HUES48 (cell line): ENCODE data around the gene SIMC1.

ENCODE experiments used
- H3K27ac ChIP-seq: one replicate; pipeline ENCODE4 v1.7.0; 2013; ENCODE audit warnings: low read depth, low read length, inconsistent platforms
- H3K27me3 ChIP-seq: 2 replicates; pipeline ENCODE4 v1.6.1; 2013; ENCODE audit warnings: mild to moderate bottlenecking, low read length; ENCODE audit not compliant: control insufficient read depth, insufficient read depth
- H3K36me3 ChIP-seq: 2 replicates; pipeline ENCODE4 v1.6.1; 2013; ENCODE audit warnings: low read length; ENCODE audit not compliant: control insufficient read depth, insufficient read depth
- H3K4me1 ChIP-seq: 2 replicates; pipeline ENCODE4 v1.6.1; 2013; ENCODE audit warnings: mild to moderate bottlenecking, low read length; ENCODE audit not compliant: control insufficient read depth, insufficient read depth
- H3K4me3 ChIP-seq: 2 replicates; pipeline ENCODE4 v1.5.1; 2013; ENCODE audit warnings: mild to moderate bottlenecking, low read depth, low read length
- H3K9ac ChIP-seq: 2 replicates; pipeline ENCODE4 v1.6.1; 2013; ENCODE audit warnings: mild to moderate bottlenecking, low read depth, low read length, moderate library complexity
- H3K9me3 ChIP-seq: 2 replicates; pipeline ENCODE4 v1.6.1; 2013; ENCODE audit warnings: low read length; ENCODE audit not compliant: control insufficient read depth, insufficient read depth

Gene SIMC1

GRCh38 chr5:176369934-176370711 lies 131.9 kb downstream of the SIMC1 start:
- no peak overlapping the region for H3K27ac ChIP-seq
- H3K9me3 ChIP-seq = no peaks in the 10 kb centered on the region
- no peak overlapping the region for H3K9ac ChIP-seq
- H3K36me3 ChIP-seq = peaks cover 15% of the 10 kb centered on the region; the same call in 1 of the 2 replicates
- H3K4me1 ChIP-seq = no peaks in the 10 kb centered on the region
- peaks cover 17% of the 10 kb centered on the region for H3K27me3 ChIP-seq
- H3K4me3 ChIP-seq = no peak overlapping the region

- H3K27ac ChIP-seq = no peak overlapping the region
- H3K27me3 ChIP-seq = peaks cover under 1% of the 10 kb centered on the region; the same call in 1 of the 2 replicates
- no peaks in the 10 kb centered on the region for H3K9me3 ChIP-seq
- H3K9ac ChIP-seq = no peak overlapping the region
- peaks cover 15% of the 10 kb centered on the region; the same call in 1 of the 2 replicates for H3K36me3 ChIP-seq
- H3K4me1 ChIP-seq = no peaks in the 10 kb centered on the region
- H3K4me3 ChIP-seq = no peak overlapping the region
These were observed 133.7 kb downstream of the SIMC1 start for GRCh38 chr5:176371621-176372539.

- Histone ChIP-seq H3K36me3 (peaks cover 15% of the 10 kb centered on the region; the same call in 1 of the 2 replicates), H3K27ac (no peak overlapping the region), H3K4me3 (no peak overlapping the region), H3K9ac (no peak overlapping the region), H3K27me3 (no peaks in the 10 kb centered on the region), H3K9me3 (no peaks in the 10 kb centered on the region), H3K4me1 (no peaks in the 10 kb centered on the region)
These were observed 135.0 kb downstream of the SIMC1 start for GRCh38 chr5:176373100-176373818.

GRCh38 chr5:176379881-176380280 lies 141.7 kb downstream of the SIMC1 start:
- Histone ChIP-seq H3K4me1 (no peaks in the 10 kb centered on the region), H3K36me3 (peaks cover 40% of the 10 kb centered on the region), H3K9ac (no peak overlapping the region), H3K27ac (no peak overlapping the region), H3K9me3 (no peaks in the 10 kb centered on the region), H3K4me3 (no peak overlapping the region), H3K27me3 (no peaks in the 10 kb centered on the region)

GRCh38 chr5:176381423-176381822 lies 143.2 kb downstream of the SIMC1 start:
- H3K27me3 ChIP-seq = no peaks in the 10 kb centered on the region
- H3K9ac ChIP-seq = no peak overlapping the region
- no peaks in the 10 kb centered on the region for H3K4me1 ChIP-seq
- no peak overlapping the region for H3K4me3 ChIP-seq
- no peak overlapping the region for H3K27ac ChIP-seq
- peaks cover 55% of the 10 kb centered on the region for H3K36me3 ChIP-seq
- H3K9me3 ChIP-seq = no peaks in the 10 kb centered on the region

GRCh38 chr5:176381979-176382378 lies 143.8 kb downstream of the SIMC1 start:
- Histone ChIP-seq H3K4me3 (no peak overlapping the region), H3K27me3 (no peaks in the 10 kb centered on the region), H3K36me3 (peaks cover 61% of the 10 kb centered on the region), H3K4me1 (peaks cover under 1% of the 10 kb centered on the region; the same call in 1 of the 2 replicates), H3K9ac (no peak overlapping the region), H3K27ac (no peak overlapping the region), H3K9me3 (no peaks in the 10 kb centered on the region)

GRCh38 chr5:176382721-176383120 lies 144.5 kb downstream of the SIMC1 start:
- Histone ChIP-seq H3K9ac (no peak overlapping the region), H3K36me3 (peaks cover 65% of the 10 kb centered on the region), H3K4me1 (peaks cover 8% of the 10 kb centered on the region), H3K27me3 (no peaks in the 10 kb centered on the region), H3K27ac (no peak overlapping the region), H3K9me3 (no peaks in the 10 kb centered on the region), H3K4me3 (no peak overlapping the region)

GRCh38 chr5:176383248-176383905 lies 145.2 kb downstream of the SIMC1 start:
- H3K4me3 ChIP-seq = no peak overlapping the region
- peaks cover 8% of the 10 kb centered on the region for H3K4me1 ChIP-seq
- H3K27me3 ChIP-seq = no peaks in the 10 kb centered on the region
- H3K9me3 ChIP-seq = no peaks in the 10 kb centered on the region
- H3K9ac ChIP-seq = no peak overlapping the region
- peaks cover 65% of the 10 kb centered on the region for H3K36me3 ChIP-seq
- no peak overlapping the region for H3K27ac ChIP-seq

- Histone ChIP-seq H3K27ac (no peak overlapping the region), H3K27me3 (no peaks in the 10 kb centered on the region), H3K4me3 (no peak overlapping the region), H3K36me3 (peaks cover 65% of the 10 kb centered on the region), H3K4me1 (peaks cover 8% of the 10 kb centered on the region), H3K9me3 (no peaks in the 10 kb centered on the region), H3K9ac (no peak overlapping the region)
These were observed 145.7 kb downstream of the SIMC1 start for GRCh38 chr5:176383961-176384360.

GRCh38 chr5:176384366-176384930 lies 146.2 kb downstream of the SIMC1 start:
- Histone ChIP-seq H3K4me3 (no peak overlapping the region), H3K9ac (no peak overlapping the region), H3K36me3 (peaks cover 65% of the 10 kb centered on the region)

More at GRCh38 chr5:176384366-176384930, 146.2 kb downstream of the SIMC1 start:
- Histone ChIP-seq H3K27me3 (no peaks in the 10 kb centered on the region), H3K9me3 (no peaks in the 10 kb centered on the region), H3K27ac (no peak overlapping the region), H3K4me1 (peaks cover 8% of the 10 kb centered on the region)
